ENCODE measurements around the gene ACOXL. TPM values are rescaled to one million over a fixed set of nuclear protein-coding genes. Genes with fewer than 3 reads are reported as not detected.

Gene ACOXL
- total and polyA plus RNA-seq, 9 of the 15 experiments (the other 6 are each of a cell fraction or from before 2014, with no cell fraction given): 0.31 to 0.56 TPM; not detected in 7

GRCh38 chr2:111122631-111123421 lies 390.5 kb downstream of the ACOXL start (continued):
- TF ChIP-seq ZNF639 (CRISPR knock-in tag; conservative IDR thresholded peaks at IDR 0.05 in 1 of 2, IDR thresholded peaks at IDR 0.05 in 1 of 2) (no peak), ZBTB1 (CRISPR knock-in tag; IDR thresholded peaks at IDR 0.05; ENCODE audit: borderline replicate concordance, low read depth) (0 out of 2 replicates have a peak, but pooled peaks have one; percentile 58), ATF1 (CRISPR knock-in tag; IDR thresholded peaks at IDR 0.05) (no peak), ATF1 (tag; IDR thresholded peaks at IDR 0.05) (peak; percentile 41), ZNF561 (CRISPR knock-in tag; conservative IDR thresholded peaks at IDR 0.05) (no peak), PML (IDR thresholded peaks at IDR 0.05; ENCODE audit: low read length) (no peak), PRPF4 (IDR thresholded peaks at IDR 0.05; ENCODE audit: insufficient read depth, low read depth, low read length, poor library complexity, severe bottlenecking) (no peak), EWSR1 (IDR thresholded peaks at IDR 0.05; ENCODE audit: borderline replicate concordance, low read depth, partially characterized antibody) (no peak), MTA3 (IDR thresholded peaks at IDR 0.05; ENCODE audit: borderline replicate concordance) (no peak), NFRKB (IDR thresholded peaks at IDR 0.05; ENCODE audit: low read depth) (no peak), CC2D1A (IDR thresholded peaks at IDR 0.05) (peak; percentile 74)
- TF ChIP-seq, protein P1, sequence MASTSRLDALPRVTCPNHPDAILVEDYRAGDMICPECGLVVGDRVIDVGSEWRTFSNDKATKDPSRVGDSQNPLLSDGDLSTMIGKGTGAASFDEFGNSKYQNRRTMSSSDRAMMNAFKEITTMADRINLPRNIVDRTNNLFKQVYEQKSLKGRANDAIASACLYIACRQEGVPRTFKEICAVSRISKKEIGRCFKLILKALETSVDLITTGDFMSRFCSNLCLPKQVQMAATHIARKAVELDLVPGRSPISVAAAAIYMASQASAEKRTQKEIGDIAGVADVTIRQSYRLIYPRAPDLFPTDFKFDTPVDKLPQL (IDR thresholded peaks at IDR 0.05; ENCODE audit: extremely low read depth, insufficient read length): no peak
- TF ChIP-seq, protein P2, sequence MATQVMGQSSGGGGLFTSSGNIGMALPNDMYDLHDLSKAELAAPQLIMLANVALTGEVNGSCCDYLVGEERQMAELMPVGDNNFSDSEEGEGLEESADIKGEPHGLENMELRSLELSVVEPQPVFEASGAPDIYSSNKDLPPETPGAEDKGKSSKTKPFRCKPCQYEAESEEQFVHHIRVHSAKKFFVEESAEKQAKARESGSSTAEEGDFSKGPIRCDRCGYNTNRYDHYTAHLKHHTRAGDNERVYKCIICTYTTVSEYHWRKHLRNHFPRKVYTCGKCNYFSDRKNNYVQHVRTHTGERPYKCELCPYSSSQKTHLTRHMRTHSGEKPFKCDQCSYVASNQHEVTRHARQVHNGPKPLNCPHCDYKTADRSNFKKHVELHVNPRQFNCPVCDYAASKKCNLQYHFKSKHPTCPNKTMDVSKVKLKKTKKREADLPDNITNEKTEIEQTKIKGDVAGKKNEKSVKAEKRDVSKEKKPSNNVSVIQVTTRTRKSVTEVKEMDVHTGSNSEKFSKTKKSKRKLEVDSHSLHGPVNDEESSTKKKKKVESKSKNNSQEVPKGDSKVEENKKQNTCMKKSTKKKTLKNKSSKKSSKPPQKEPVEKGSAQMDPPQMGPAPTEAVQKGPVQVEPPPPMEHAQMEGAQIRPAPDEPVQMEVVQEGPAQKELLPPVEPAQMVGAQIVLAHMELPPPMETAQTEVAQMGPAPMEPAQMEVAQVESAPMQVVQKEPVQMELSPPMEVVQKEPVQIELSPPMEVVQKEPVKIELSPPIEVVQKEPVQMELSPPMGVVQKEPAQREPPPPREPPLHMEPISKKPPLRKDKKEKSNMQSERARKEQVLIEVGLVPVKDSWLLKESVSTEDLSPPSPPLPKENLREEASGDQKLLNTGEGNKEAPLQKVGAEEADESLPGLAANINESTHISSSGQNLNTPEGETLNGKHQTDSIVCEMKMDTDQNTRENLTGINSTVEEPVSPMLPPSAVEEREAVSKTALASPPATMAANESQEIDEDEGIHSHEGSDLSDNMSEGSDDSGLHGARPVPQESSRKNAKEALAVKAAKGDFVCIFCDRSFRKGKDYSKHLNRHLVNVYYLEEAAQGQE (IDR thresholded peaks at IDR 0.05; ENCODE audit: borderline replicate concordance): no peak
- TF ChIP-seq, protein P2 (CRISPR knock-in tag; IDR thresholded peaks at IDR 0.05; ENCODE audit: low read depth): 0 out of 2 replicates have a peak, but pooled peaks have one; percentile 39
- TF ChIP-seq, protein P3, sequence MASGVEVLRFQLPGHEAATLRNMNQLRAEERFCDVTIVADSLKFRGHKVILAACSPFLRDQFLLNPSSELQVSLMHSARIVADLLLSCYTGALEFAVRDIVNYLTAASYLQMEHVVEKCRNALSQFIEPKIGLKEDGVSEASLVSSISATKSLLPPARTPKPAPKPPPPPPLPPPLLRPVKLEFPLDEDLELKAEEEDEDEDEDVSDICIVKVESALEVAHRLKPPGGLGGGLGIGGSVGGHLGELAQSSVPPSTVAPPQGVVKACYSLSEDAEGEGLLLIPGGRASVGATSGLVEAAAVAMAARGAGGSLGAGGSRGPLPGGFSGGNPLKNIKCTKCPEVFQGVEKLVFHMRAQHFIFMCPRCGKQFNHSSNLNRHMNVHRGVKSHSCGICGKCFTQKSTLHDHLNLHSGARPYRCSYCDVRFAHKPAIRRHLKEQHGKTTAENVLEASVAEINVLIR (CRISPR knock-in tag; IDR thresholded peaks at IDR 0.05): no peak

All from K562 (cell line).